Measurements from ENCODE around the gene FGD5.

FGD5 gene

DNA sequence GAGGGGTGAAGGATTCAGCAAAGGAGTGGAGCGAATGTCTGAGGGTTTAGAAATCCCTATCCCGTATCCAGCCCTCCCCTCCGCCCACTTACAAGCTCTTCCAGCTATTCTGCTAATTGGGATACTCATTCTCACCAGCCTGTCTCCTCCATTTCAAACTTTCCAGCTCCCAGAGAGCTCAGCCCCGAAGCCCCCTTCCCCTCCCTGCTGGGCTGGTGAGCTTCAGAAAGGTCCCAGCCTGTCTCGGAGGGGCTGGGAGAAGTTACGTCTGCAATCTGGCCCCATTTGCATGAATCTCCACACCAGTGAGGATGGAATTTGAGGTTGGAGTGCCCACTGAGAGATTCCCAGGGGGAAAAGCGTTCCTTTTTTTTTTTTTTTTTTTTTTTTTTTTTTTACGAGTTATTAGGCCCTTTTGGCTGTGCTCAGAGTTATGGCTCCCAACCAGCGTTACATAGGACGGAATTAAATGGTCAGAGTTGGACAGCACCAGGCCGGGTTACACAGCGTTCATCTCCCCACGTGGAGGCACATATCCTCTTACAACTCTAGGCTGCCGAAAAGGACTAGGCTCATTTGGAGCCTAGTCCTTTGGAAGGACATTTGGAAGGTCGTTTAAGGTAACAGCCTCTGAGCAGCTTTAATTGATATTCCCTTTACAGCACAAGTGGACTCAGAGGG, 34.6 kb downstream of the FGD5 start:
- TF ChIP-seq, protein P1, sequence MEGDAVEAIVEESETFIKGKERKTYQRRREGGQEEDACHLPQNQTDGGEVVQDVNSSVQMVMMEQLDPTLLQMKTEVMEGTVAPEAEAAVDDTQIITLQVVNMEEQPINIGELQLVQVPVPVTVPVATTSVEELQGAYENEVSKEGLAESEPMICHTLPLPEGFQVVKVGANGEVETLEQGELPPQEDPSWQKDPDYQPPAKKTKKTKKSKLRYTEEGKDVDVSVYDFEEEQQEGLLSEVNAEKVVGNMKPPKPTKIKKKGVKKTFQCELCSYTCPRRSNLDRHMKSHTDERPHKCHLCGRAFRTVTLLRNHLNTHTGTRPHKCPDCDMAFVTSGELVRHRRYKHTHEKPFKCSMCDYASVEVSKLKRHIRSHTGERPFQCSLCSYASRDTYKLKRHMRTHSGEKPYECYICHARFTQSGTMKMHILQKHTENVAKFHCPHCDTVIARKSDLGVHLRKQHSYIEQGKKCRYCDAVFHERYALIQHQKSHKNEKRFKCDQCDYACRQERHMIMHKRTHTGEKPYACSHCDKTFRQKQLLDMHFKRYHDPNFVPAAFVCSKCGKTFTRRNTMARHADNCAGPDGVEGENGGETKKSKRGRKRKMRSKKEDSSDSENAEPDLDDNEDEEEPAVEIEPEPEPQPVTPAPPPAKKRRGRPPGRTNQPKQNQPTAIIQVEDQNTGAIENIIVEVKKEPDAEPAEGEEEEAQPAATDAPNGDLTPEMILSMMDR (IDR thresholded peaks at IDR 0.05; ENCODE audit: low read depth, low read length), result no peak
- no peaks in the 10 kb centered on the region for H3K9me3 ChIP-seq
- peaks cover 4% of the 10 kb centered on the region for H3K4me1 ChIP-seq
- H3K4me3 ChIP-seq (ENCODE audit: low read depth, low read length), result no peak overlapping the region
- H3K36me3 ChIP-seq, result no peaks in the 10 kb centered on the region
- H3K27me3 ChIP-seq, result no peaks in the 10 kb centered on the region
- no peak for DNase-seq

DNA sequence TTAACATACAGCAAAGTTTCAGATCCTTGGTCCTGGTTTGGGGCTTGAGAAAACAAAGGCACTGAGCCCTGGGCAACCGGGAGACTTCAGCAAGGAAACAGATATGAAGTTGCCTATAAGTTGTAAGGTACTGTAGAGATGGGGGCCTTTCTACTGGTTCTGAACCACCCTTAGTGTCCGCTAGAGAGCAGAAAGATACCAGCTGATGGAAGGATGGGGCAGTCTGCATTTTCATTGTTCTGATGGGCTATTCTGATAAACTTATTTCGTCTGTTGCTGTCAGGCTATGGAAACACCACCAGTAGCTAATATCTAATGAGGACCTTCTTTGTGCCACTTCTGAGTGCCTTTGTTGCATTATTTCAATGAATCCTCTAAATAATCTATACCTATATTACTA, 38.7 kb downstream of the FGD5 start:
- H3K4me3 ChIP-seq (ENCODE audit: low read depth, low read length), result no peak overlapping the region
- DNase-seq, result no peak
- no peaks in the 10 kb centered on the region for H3K4me1 ChIP-seq
- TF ChIP-seq, protein P1 (IDR thresholded peaks at IDR 0.05; ENCODE audit: low read depth, low read length), result peak; percentile 56
- no peaks in the 10 kb centered on the region for H3K36me3 ChIP-seq
- no peaks in the 10 kb centered on the region for H3K9me3 ChIP-seq
- no peaks in the 10 kb centered on the region for H3K27me3 ChIP-seq

DNA sequence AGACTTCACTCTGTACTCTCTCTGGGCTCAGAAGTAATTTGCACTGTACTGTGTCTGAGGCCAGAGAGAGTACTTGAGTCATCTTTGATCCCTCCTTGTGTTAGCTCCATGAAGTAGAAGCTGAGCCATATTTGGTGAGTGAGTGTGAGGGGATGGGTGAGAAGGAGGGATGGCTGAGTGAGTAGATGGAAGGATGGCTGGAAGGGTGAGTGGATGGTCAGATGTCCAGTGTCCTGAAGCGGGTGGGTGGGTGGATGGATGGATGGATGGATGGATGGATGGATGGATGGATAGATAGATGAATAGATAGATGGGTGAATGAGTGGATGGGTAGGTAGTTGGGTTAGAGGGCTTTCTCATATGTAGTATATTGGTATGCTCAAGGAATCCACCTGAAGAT, 39.3 kb downstream of the FGD5 start:
- H3K4me1 ChIP-seq, result no peaks in the 10 kb centered on the region
- TF ChIP-seq, protein P1 (IDR thresholded peaks at IDR 0.05; ENCODE audit: low read depth, low read length), result no peak

DNA sequence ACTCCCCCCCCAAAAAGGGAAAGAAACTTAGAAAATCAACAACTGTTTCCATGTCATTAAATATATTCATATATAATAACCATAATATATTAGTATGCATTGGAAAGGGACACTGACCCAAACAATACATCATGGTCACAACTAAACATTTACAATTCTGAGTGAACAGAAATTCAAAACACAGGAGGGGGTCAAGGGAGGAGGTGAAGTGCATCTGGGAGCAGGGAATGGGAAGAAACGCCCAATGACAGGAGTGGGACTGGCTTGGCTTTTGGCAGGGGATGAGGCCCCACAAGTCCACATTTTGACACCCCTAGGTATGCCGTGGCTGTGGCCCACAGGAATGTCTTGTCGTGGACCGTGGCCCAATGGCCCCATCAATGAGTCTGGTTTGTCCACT, 41.1 kb downstream of the FGD5 start:
- Histone ChIP-seq H3K27me3 (no peaks in the 10 kb centered on the region), H3K36me3 (no peaks in the 10 kb centered on the region), H3K9me3 (no peaks in the 10 kb centered on the region), H3K4me3 (ENCODE audit: low read depth, low read length) (no peak overlapping the region), H3K4me1 (no peaks in the 10 kb centered on the region)
- TF ChIP-seq, protein P1 (IDR thresholded peaks at IDR 0.05; ENCODE audit: low read depth, low read length), result no peak
- DNase-seq, result no peak

More for the DNA sequence above, 39.3 kb downstream of the FGD5 start:
- Histone ChIP-seq H3K27me3 (no peaks in the 10 kb centered on the region), H3K4me3 (ENCODE audit: low read depth, low read length) (no peak overlapping the region), H3K9me3 (no peaks in the 10 kb centered on the region), H3K36me3 (no peaks in the 10 kb centered on the region)
- DNase-seq, result no peak

DNA sequence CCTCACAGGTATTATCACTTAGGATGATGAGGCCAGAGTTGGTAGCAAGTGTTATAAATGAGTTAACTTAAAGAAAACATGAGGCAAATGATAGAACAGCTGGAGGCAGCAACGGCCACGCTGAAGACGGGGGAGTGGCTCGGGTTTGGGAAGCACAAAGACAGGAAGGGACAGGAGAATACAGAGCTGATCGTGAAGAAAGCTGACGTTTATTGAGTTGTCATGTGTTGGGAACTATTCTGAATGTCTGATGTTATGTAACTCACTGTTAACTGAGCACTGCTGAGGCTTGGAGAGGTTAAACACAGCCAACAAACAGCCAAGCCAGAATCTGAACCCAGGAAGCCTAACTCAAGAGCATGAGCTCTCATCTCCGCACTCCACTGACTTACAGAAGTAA, 42.3 kb downstream of the FGD5 start:
- no peaks in the 10 kb centered on the region for H3K27me3 ChIP-seq
- no peak overlapping the region for H3K4me3 ChIP-seq (ENCODE audit: low read depth, low read length)
- H3K36me3 ChIP-seq, result no peaks in the 10 kb centered on the region
- H3K9me3 ChIP-seq, result no peaks in the 10 kb centered on the region
- H3K4me1 ChIP-seq, result no peaks in the 10 kb centered on the region
- no peak for DNase-seq
- TF ChIP-seq, protein P1 (IDR thresholded peaks at IDR 0.05; ENCODE audit: low read depth, low read length), result no peak

DNA sequence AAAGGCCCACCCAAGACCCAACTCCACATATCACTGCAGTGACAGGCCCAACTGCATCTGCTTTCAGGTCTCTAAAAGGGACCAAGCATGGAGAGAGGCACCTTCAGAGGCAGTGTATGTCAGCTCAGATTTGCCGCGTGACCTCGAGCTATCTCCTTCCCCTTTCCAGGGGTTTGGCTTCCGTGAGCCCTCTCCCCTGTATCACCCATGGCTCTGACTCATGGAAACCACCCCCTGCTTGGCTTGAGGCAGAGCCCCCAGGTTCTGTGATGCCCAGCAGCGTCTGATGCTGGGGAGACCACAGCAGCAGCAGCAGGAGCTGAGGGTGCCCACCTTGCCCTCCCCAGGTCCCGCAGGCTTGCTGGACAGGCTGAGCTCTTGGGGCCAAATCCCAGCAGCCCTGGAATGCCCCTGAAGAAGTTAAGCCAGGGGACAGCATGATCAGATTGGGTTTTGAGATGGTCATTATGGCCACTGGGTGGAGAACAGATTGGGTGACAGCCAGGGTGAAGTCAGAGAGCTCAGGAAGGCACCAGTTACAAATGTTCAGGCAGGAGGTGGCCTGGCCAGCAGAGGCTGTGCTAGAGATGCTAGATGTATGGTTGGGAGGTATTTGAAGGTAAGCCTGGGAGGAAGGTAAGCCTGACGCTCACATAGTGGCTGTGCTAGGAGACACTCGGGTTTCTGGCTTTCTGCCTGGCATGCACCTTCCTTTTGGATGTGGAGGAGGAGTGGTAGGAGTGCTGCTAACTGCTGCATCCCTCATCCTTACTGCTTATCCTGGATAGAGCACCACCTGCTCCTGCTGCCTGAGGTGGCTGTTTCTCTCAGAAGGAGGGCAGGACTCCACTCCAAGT, 42.9 kb downstream of the FGD5 start:
- no peak for DNase-seq
- Histone ChIP-seq H3K27me3 (no peaks in the 10 kb centered on the region), H3K9me3 (no peaks in the 10 kb centered on the region), H3K36me3 (no peaks in the 10 kb centered on the region), H3K4me3 (ENCODE audit: low read depth, low read length) (no peak overlapping the region), H3K4me1 (no peaks in the 10 kb centered on the region)
- TF ChIP-seq, protein P1 (IDR thresholded peaks at IDR 0.05; ENCODE audit: low read depth, low read length), result no peak
